ENCODE data around the gene GRIN1. TPM values are rescaled to one million over a fixed set of nuclear protein-coding genes. Genes with fewer than 3 reads are reported as not detected.
"Not testable (repeated sequence)": the region's sequence is repeated elsewhere in the genome, so short reads cannot be mapped to it uniquely, and the experiment has no call there.

The GRIN1 gene
- total and polyA plus RNA-seq, 7 experiments from 2014 or later, result not detected

GRCh38 chr9:137116027-137116507 is 22.9 kb upstream of the GRIN1 start:
- intact Hi-C loops (cut with micrococcal nuclease), result no loop called here
- no peaks in the 10 kb centered on the region for H3K36me3 Mint-ChIP-seq
- Histone ChIP-seq H3K27ac (ENCODE audit: low read depth, low read length) (no peak overlapping the region), H3K27me3 (ENCODE audit: control insufficient read depth in 2 of 2, insufficient read depth in 2 of 2, low read length in 2 of 2) (no peaks in the 10 kb centered on the region), H3K4me1 (ENCODE audit: control insufficient read depth in 2 of 2, insufficient read depth in 2 of 2, low read length in 2 of 2) (peaks cover 0 to 4% of the 10 kb centered on the region in 2 donors), H3K36me3 (ENCODE audit: control insufficient read depth in 2 of 3, insufficient read depth in 3 of 3, low read length in 3 of 3) (peaks cover 0 to 22% (median 0%) of the 10 kb centered on the region in 3 experiments), H3K9me3 (ENCODE audit: control insufficient read depth in 2 of 3, low read length in 3 of 3) (no peaks in the 10 kb centered on the region), H3K4me3 (ENCODE audit: low read length) (no peak overlapping the region)
- CTCF ChIA-PET, result interaction anchor here (0.6 to 1.4 kb wide), 2 partner anchors 8 to 121 kb away, joined by 4 read pairs; no protein-coding TSS in a partner anchor
- H3K9me3 Mint-ChIP-seq, result no peaks in the 10 kb centered on the region
- no peak overlapping the region for H3K27ac Mint-ChIP-seq
- H3K4me1 Mint-ChIP-seq, result peaks cover 0 to 12% (median 6%) of the 10 kb centered on the region in 7 donors
- POLR2A ChIA-PET, result interaction anchor here (1.2 to 3.6 kb wide), 5 partner anchors 14 to 107 kb away, joined by 3 to 21 read pairs (median 5); partner anchors contain the start of genes ANAPC2 and MAN1B1
- H3K27me3 Mint-ChIP-seq, result no peaks in the 10 kb centered on the region
- H3K4me3 Mint-ChIP-seq, result peak overlapping the region in 1 of 10 donors; percentile 78
- DNase-seq (no peak), ATAC-seq (no peak)

- H3K36me3 ChIP-seq (ENCODE audit: control insufficient read depth in 2 of 3, insufficient read depth in 3 of 3, low read length in 3 of 3), result peaks cover 0 to 15% (median 0%) of the 10 kb centered on the region in 3 experiments
- Mint-ChIP-seq H3K9me3 (no peaks in the 10 kb centered on the region), H3K27ac (no peak overlapping the region), H3K4me3 (peak overlapping the region in 4 of 10 donors; percentile 36 to 61 (median 44)), H3K36me3 (no peaks in the 10 kb centered on the region), H3K27me3 (no peaks in the 10 kb centered on the region), H3K4me1 (peaks cover 0 to 12% (median 6%) of the 10 kb centered on the region in 7 donors)
- intact Hi-C loops (cut with micrococcal nuclease), result no loop called here
- H3K4me1 ChIP-seq (ENCODE audit: control insufficient read depth in 2 of 2, insufficient read depth in 2 of 2, low read length in 2 of 2), result peaks cover 0 to 4% of the 10 kb centered on the region in 2 donors
- DNase-seq (no peak), ATAC-seq (no peak)
- no peak overlapping the region for H3K4me3 ChIP-seq (ENCODE audit: low read length)
- H3K9me3 ChIP-seq (ENCODE audit: control insufficient read depth in 2 of 3, low read length in 3 of 3), result no peaks in the 10 kb centered on the region
- ChIA-PET CTCF (interaction anchor here (0.6 kb wide), 1 partner anchor 120 kb away, joined by 4 read pairs; no protein-coding TSS in a partner anchor), POLR2A (interaction anchor here (0.5 to 2.5 kb wide), 2 partner anchors 12 to 22 kb away, joined by 3 to 9 read pairs; no protein-coding TSS in a partner anchor)
- H3K27me3 ChIP-seq (ENCODE audit: control insufficient read depth in 2 of 2, insufficient read depth in 2 of 2, low read length in 2 of 2), result no peaks in the 10 kb centered on the region
- no peak overlapping the region for H3K27ac ChIP-seq (ENCODE audit: low read depth, low read length)
Measured at GRCh38 chr9:137116728-137117127, 22.2 kb upstream of the GRIN1 start.

GRCh38 chr9:137117269-137117731 is 21.7 kb upstream of the GRIN1 start:
- Histone ChIP-seq H3K4me3 (ENCODE audit: low read length) (no peak overlapping the region), H3K4me1 (ENCODE audit: control insufficient read depth in 2 of 2, insufficient read depth in 2 of 2, low read length in 2 of 2) (peaks cover 0 to 4% of the 10 kb centered on the region in 2 donors), H3K9me3 (ENCODE audit: control insufficient read depth in 2 of 3, low read length in 3 of 3) (no peaks in the 10 kb centered on the region), H3K36me3 (ENCODE audit: control insufficient read depth in 2 of 3, insufficient read depth in 3 of 3, low read length in 3 of 3) (peaks cover 0 to 9% (median 0%) of the 10 kb centered on the region in 3 experiments), H3K27me3 (ENCODE audit: control insufficient read depth in 2 of 2, insufficient read depth in 2 of 2, low read length in 2 of 2) (no peaks in the 10 kb centered on the region), H3K27ac (ENCODE audit: low read depth, low read length) (no peak overlapping the region)
- ChIA-PET CTCF (no interaction called here), POLR2A (interaction anchor here (0.5 to 2.5 kb wide), 2 partner anchors 12 to 22 kb away, joined by 3 to 9 read pairs; no protein-coding TSS in a partner anchor)
- intact Hi-C loops (cut with micrococcal nuclease), result no loop called here
- DNase-seq, result no peak
- no peak for ATAC-seq
- Mint-ChIP-seq H3K36me3 (no peaks in the 10 kb centered on the region), H3K4me1 (peaks cover 0 to 16% (median 8%) of the 10 kb centered on the region in 7 donors), H3K9me3 (no peaks in the 10 kb centered on the region), H3K27ac (no peak overlapping the region), H3K4me3 (no peak overlapping the region), H3K27me3 (no peaks in the 10 kb centered on the region)

GRCh38 chr9:137118092-137118603 is 20.8 kb upstream of the GRIN1 start:
- H3K4me1 Mint-ChIP-seq, result peaks cover 0 to 17% (median 8%) of the 10 kb centered on the region in 7 donors
- CTCF ChIA-PET, result interaction anchor here (0.8 to 1.9 kb wide), 2 partner anchors 22 to 109 kb away, joined by 3 to 4 read pairs; partner anchors contain the start of gene RNF224

GRCh38 chr9:137121927-137122795 is 16.8 kb upstream of the GRIN1 start:
- H3K27me3 Mint-ChIP-seq; H3K27me3 ChIP-seq (ENCODE audit: control insufficient read depth in 2 of 2, insufficient read depth in 2 of 2, low read length in 2 of 2); H3K27ac ChIP-seq (ENCODE audit: low read depth, low read length); DNase-seq; intact Hi-C loops (cut with micrococcal nuclease); H3K4me1 ChIP-seq (ENCODE audit: control insufficient read depth in 2 of 2, insufficient read depth in 2 of 2, low read length in 2 of 2); H3K4me3 ChIP-seq (ENCODE audit: low read length); H3K9me3 ChIP-seq (ENCODE audit: control insufficient read depth in 2 of 3, low read length in 3 of 3); H3K36me3 ChIP-seq (ENCODE audit: control insufficient read depth in 2 of 3, insufficient read depth in 3 of 3, low read length in 3 of 3); ATAC-seq; H3K36me3 Mint-ChIP-seq; H3K9me3 Mint-ChIP-seq: not testable (repeated sequence)
- CTCF ChIA-PET, result interaction anchor here (0.8 to 1.2 kb wide), 2 partner anchors 106 to 496 kb away, joined by 3 to 4 read pairs; partner anchors contain the start of gene RNF224
- Mint-ChIP-seq H3K27ac (peak overlapping the region in 1 of 9 donors; percentile 33), H3K4me1 (peaks cover 7 to 24% (median 16%) of the 10 kb centered on the region in 7 donors), H3K4me3 (peak overlapping the region in 1 of 10 donors; percentile 29)
- POLR2A ChIA-PET, result interaction anchor here (0.6 kb wide), 1 partner anchor 714 kb away, joined by 5 read pairs; no protein-coding TSS in a partner anchor

More at GRCh38 chr9:137118092-137118603, 20.8 kb upstream of the GRIN1 start:
- H3K4me3 Mint-ChIP-seq; H3K9me3 Mint-ChIP-seq; H3K27me3 ChIP-seq (ENCODE audit: control insufficient read depth in 2 of 2, insufficient read depth in 2 of 2, low read length in 2 of 2); H3K4me1 ChIP-seq (ENCODE audit: control insufficient read depth in 2 of 2, insufficient read depth in 2 of 2, low read length in 2 of 2); H3K27me3 Mint-ChIP-seq; H3K27ac ChIP-seq (ENCODE audit: low read depth, low read length); H3K27ac Mint-ChIP-seq; H3K4me3 ChIP-seq (ENCODE audit: low read length); ATAC-seq; H3K9me3 ChIP-seq (ENCODE audit: control insufficient read depth in 2 of 3, low read length in 3 of 3); H3K36me3 ChIP-seq (ENCODE audit: control insufficient read depth in 2 of 3, insufficient read depth in 3 of 3, low read length in 3 of 3); DNase-seq; H3K36me3 Mint-ChIP-seq: not testable (repeated sequence)
- POLR2A ChIA-PET, result interaction anchor here (0.6 to 2.5 kb wide), 3 partner anchors 11 to 110 kb away, joined by 3 to 9 read pairs (median 4); no protein-coding TSS in a partner anchor
- intact Hi-C loops (cut with micrococcal nuclease), result loop anchor here (1.0 to 2.0 kb wide), 4 partner anchors 23 to 118 kb away; partner anchors contain the start of gene RNF224 (in 2 of the 2)

- H3K4me3 Mint-ChIP-seq; H3K9me3 Mint-ChIP-seq; H3K27ac ChIP-seq (ENCODE audit: low read depth, low read length); H3K36me3 Mint-ChIP-seq; DNase-seq; intact Hi-C loops (cut with micrococcal nuclease); H3K4me3 ChIP-seq (ENCODE audit: low read length); H3K27ac Mint-ChIP-seq; ATAC-seq; H3K27me3 ChIP-seq (ENCODE audit: control insufficient read depth in 2 of 2, insufficient read depth in 2 of 2, low read length in 2 of 2); H3K27me3 Mint-ChIP-seq; H3K36me3 ChIP-seq (ENCODE audit: control insufficient read depth in 2 of 3, insufficient read depth in 3 of 3, low read length in 3 of 3); H3K9me3 ChIP-seq (ENCODE audit: control insufficient read depth in 2 of 3, low read length in 3 of 3): not testable (repeated sequence)
- peaks cover 11 to 12% of the 10 kb centered on the region in 2 donors for H3K4me1 ChIP-seq (ENCODE audit: control insufficient read depth in 2 of 2, insufficient read depth in 2 of 2, low read length in 2 of 2)
- CTCF ChIA-PET, result interaction anchor here (0.6 to 2.2 kb wide), 4 partner anchors 94 to 496 kb away, joined by 3 to 6 read pairs (median 4); partner anchors contain the start of gene RNF224
- POLR2A ChIA-PET, result interaction anchor here (0.6 to 1.3 kb wide), 3 partner anchors 53 to 715 kb away, joined by 3 to 5 read pairs (median 4); no protein-coding TSS in a partner anchor
- peaks cover 14 to 32% (median 22%) of the 10 kb centered on the region in 7 donors for H3K4me1 Mint-ChIP-seq
Measured at GRCh38 chr9:137122796-137123467, 16.0 kb upstream of the GRIN1 start.
